ENCODE results near the gene AMN.
"Not testable (repeated sequence)": the region's sequence is repeated elsewhere in the genome, so short reads cannot be mapped to it uniquely, and the experiment has no call there.

The AMN gene
- 1.8 to 4.7 (median 3.9) reads per million in 4 experiments for total RNA-seq

GRCh38 chr14:102922490-102923200 is at the start of gene AMN:
Gene AMN (plus strand): TSS chr14:102922663. CDS start chr14:102922689, 26 bp downstream.
- no peak for DNase-seq

GRCh38 chr14:102873131-102873530 is 49.3 kb upstream of the AMN start:
- no peak for DNase-seq

GRCh38 chr14:102873546-102874061 is 48.9 kb upstream of the AMN start:
- DNase-seq = no peak

GRCh38 chr14:102875652-102876051 is 46.8 kb upstream of the AMN start:
- DNase-seq = no peak

GRCh38 chr14:102877511-102877910 is 45.0 kb upstream of the AMN start:
- DNase-seq = not testable (repeated sequence)

GRCh38 chr14:102878174-102878969 is 44.1 kb upstream of the AMN start:
- DNase-seq = no peak

- no peak for DNase-seq
Measured at GRCh38 chr14:102878970-102879460, 43.4 kb upstream of the AMN start.

- DNase-seq = no peak
Measured at GRCh38 chr14:102882226-102882906, 40.1 kb upstream of the AMN start.

GRCh38 chr14:102883089-102883541 is 39.3 kb upstream of the AMN start:
- no peak for DNase-seq

- DNase-seq = no peak
Measured at GRCh38 chr14:102883554-102883953, 38.9 kb upstream of the AMN start.

GRCh38 chr14:102885737-102886447 is 36.6 kb upstream of the AMN start:
- no peak for DNase-seq

GRCh38 chr14:102888748-102889147 is 33.7 kb upstream of the AMN start:
- DNase-seq = no peak

- DNase-seq = no peak
Measured at GRCh38 chr14:102889615-102890014, 32.8 kb upstream of the AMN start.

GRCh38 chr14:102891111-102891510 is 31.4 kb upstream of the AMN start:
- no peak for DNase-seq

GRCh38 chr14:102891556-102891955 is 30.9 kb upstream of the AMN start:
- no peak for DNase-seq

- no peak for DNase-seq
Measured at GRCh38 chr14:102892651-102893050, 29.8 kb upstream of the AMN start.

GRCh38 chr14:102893452-102893851 is 29.0 kb upstream of the AMN start:
- DNase-seq = no peak

- not testable (repeated sequence) for DNase-seq
Measured at GRCh38 chr14:102896735-102897134, 25.7 kb upstream of the AMN start.

- DNase-seq = no peak
Measured at GRCh38 chr14:102897299-102898027, 25.0 kb upstream of the AMN start.

- DNase-seq = no peak
Measured at GRCh38 chr14:102898298-102898697, 24.2 kb upstream of the AMN start.

- no peak for DNase-seq
Measured at GRCh38 chr14:102898776-102899515, 23.5 kb upstream of the AMN start.
